HG03565 (cell line): Measurements from ENCODE around the gene SHISA9.

Source experiments
- ATAC-seq: cut with Tn5 transposase; IDR thresholded peaks from one replicate; pipeline ENCODE4 v1.9.1; 2021; ENCODE audit warnings: mild to moderate bottlenecking, moderate library complexity; ENCODE audit not compliant: unreplicated experiment

The SHISA9 gene

GRCh38 chr16:13109171-13109570 lies 207.8 kb downstream of the SHISA9 start:
- ATAC-seq = no peak

GRCh38 chr16:13110124-13110796 lies 208.9 kb downstream of the SHISA9 start:
- no peak for ATAC-seq

GRCh38 chr16:13111747-13112146 lies 210.3 kb downstream of the SHISA9 start:
- no peak for ATAC-seq

GRCh38 chr16:13113741-13114140 lies 212.3 kb downstream of the SHISA9 start:
- ATAC-seq = no peak

GRCh38 chr16:13118091-13118490 lies 216.7 kb downstream of the SHISA9 start:
- no peak for ATAC-seq

- ATAC-seq = no peak
Measured at GRCh38 chr16:13120091-13120490, 218.7 kb downstream of the SHISA9 start.

GRCh38 chr16:13120557-13120956 lies 219.2 kb downstream of the SHISA9 start:
- ATAC-seq = no peak

GRCh38 chr16:13123991-13124390 lies 222.6 kb downstream of the SHISA9 start:
- no peak for ATAC-seq

- ATAC-seq = no peak
Measured at GRCh38 chr16:13127144-13127543, 225.7 kb downstream of the SHISA9 start.

GRCh38 chr16:13130586-13130985 lies 229.2 kb downstream of the SHISA9 start:
- ATAC-seq = no peak

GRCh38 chr16:13134836-13135235 lies 233.4 kb downstream of the SHISA9 start:
- ATAC-seq = no peak

- no peak for ATAC-seq
Measured at GRCh38 chr16:13136901-13137300, 235.5 kb downstream of the SHISA9 start.

- no peak for ATAC-seq
Measured at GRCh38 chr16:13138528-13138927, 237.1 kb downstream of the SHISA9 start.

GRCh38 chr16:13139661-13140241 lies 238.4 kb downstream of the SHISA9 start:
- no peak for ATAC-seq

GRCh38 chr16:13143551-13143950 lies 242.2 kb downstream of the SHISA9 start:
- no peak for ATAC-seq

GRCh38 chr16:13146829-13147228 lies 245.4 kb downstream of the SHISA9 start:
- no peak for ATAC-seq

- no peak for ATAC-seq
Measured at GRCh38 chr16:13148294-13148693, 246.9 kb downstream of the SHISA9 start.

GRCh38 chr16:13148836-13149235 lies 247.4 kb downstream of the SHISA9 start:
- no peak for ATAC-seq

- no peak for ATAC-seq
Measured at GRCh38 chr16:13150181-13150885, 248.9 kb downstream of the SHISA9 start.

- ATAC-seq = no peak
Measured at GRCh38 chr16:13153696-13154095, 252.3 kb downstream of the SHISA9 start.

- no peak for ATAC-seq
Measured at GRCh38 chr16:13154799-13155198, 253.4 kb downstream of the SHISA9 start.

GRCh38 chr16:13155377-13155776 lies 254.0 kb downstream of the SHISA9 start:
- ATAC-seq = no peak
